PC-3 (cell line): ENCODE data around the gene SMPD3. TPM values are rescaled to one million over a fixed set of nuclear protein-coding genes. Genes with fewer than 3 reads are reported as not detected.

Experiments
- ATAC-seq: fragments of 200-7000 bp; cut with Tn5 transposase; 2 replicates; pipeline ENCODE4 v1.9.1; 2020; ENCODE audit warnings: mild to moderate bottlenecking, moderate library complexity
- BruUV-seq: library from RNA; stranded (reverse); fragments of 400-500 nt; replicated peaks from 2 replicates; lab custom pipeline; 2021; lab: Mats Ljungman, UMichigan
- CTCF ChIA-PET: fragments of 300-600 bp; sonication (Branson Sonifier 250); formaldehyde crosslinking; loops from one replicate; lab custom pipeline; 2022; ENCODE audit warnings: antibody characterized with exemption; lab: Charles Lee
- POLR2A ChIA-PET: fragments of 300-600 bp; sonication (Branson Sonifier 250); formaldehyde crosslinking; loops from one replicate; lab custom pipeline; 2022; ENCODE audit warnings: antibody characterized with exemption; ENCODE audit not compliant: unreplicated experiment; lab: Charles Lee
- DNase-seq: peaks from one replicate; pipeline ENCODE4 v3.0.0-alpha.2; 2015
- H2AFZ ChIP-seq: fragments of 300-600 bp; sonication (generic); 2 replicates; pipeline ENCODE4 v1.6.0; 2016; ENCODE audit warnings: antibody characterized with exemption, low read length
- H3F3A ChIP-seq: fragments of 300-600 bp; sonication (generic); one replicate; pipeline ENCODE4 v1.6.0; 2017; ENCODE audit warnings: antibody characterized with exemption, low read length, control low read depth, mild to moderate bottlenecking; ENCODE audit not compliant: unreplicated experiment
- H3K27ac ChIP-seq: fragments of 300-600 bp; sonication (generic); 2 replicates; pipeline ENCODE4 v1.5.1; 2016; ENCODE audit warnings: mild to moderate bottlenecking, low read length
- H3K27me3 ChIP-seq: fragments of 300-600 bp; sonication (generic); 2 replicates; pipeline ENCODE4 v1.6.1; 2016; ENCODE audit warnings: low read length, mixed read lengths
- H3K36me3 ChIP-seq: fragments of 300-600 bp; sonication (generic); 2 replicates; pipeline ENCODE4 v1.6.1; 2016; ENCODE audit warnings: low read depth, mixed run types, low read length, mixed read lengths
- H3K4me1 ChIP-seq: fragments of 300-600 bp; sonication (generic); 2 replicates; pipeline ENCODE4 v1.5.1; 2016; ENCODE audit warnings: low read length; ENCODE audit not compliant: insufficient read depth
- H3K4me2 ChIP-seq: fragments of 300-600 bp; sonication (generic); 2 replicates; pipeline ENCODE4 v1.6.0; 2016; ENCODE audit warnings: low read length
- H3K4me3 ChIP-seq: fragments of 300-600 bp; sonication (generic); 2 replicates; pipeline ENCODE4 v1.5.1; 2016; ENCODE audit warnings: mild to moderate bottlenecking, low read length, mixed read lengths
- H3K79me2 ChIP-seq: fragments of 300-600 bp; sonication (generic); 2 replicates; pipeline ENCODE4 v1.6.1; 2017; ENCODE audit warnings: low read length, mixed read lengths
- H3K9ac ChIP-seq: fragments of 300-600 bp; sonication (generic); 2 replicates; pipeline ENCODE4 v1.6.0; 2016; ENCODE audit warnings: mild to moderate bottlenecking, low read length
- H3K9me2 ChIP-seq: fragments of 300-600 bp; sonication (generic); replicated peaks from 2 replicates; pipeline ENCODE4 v1.6.1; 2016; ENCODE audit warnings: mixed run types, low read length, mixed read lengths
- H3K9me3 ChIP-seq: fragments of 300-600 bp; sonication (generic); 2 replicates; pipeline ENCODE4 v1.6.1; 2016; ENCODE audit warnings: low read length, mixed read lengths
- H4K20me1 ChIP-seq: fragments of 300-600 bp; sonication (generic); 2 replicates; pipeline ENCODE4 v1.6.1; 2016; ENCODE audit warnings: low read length, mixed read lengths
- CTCF ChIP-seq: fragments of 300-600 bp; sonication (generic); conservative IDR thresholded peaks from 2 replicates; pipeline ENCODE4 v1.5.1; 2017; ENCODE audit warnings: antibody characterized with exemption, low read depth, mild to moderate bottlenecking, low read length
- EZH2 ChIP-seq: fragments of 300-600 bp; sonication (generic); IDR thresholded peaks from one replicate; pipeline ENCODE4 v1.6.1; 2017; ENCODE audit warnings: antibody characterized with exemption, mild to moderate bottlenecking, low read length; ENCODE audit not compliant: unreplicated experiment
- EZH2phosphoT487 ChIP-seq: fragments of 300-600 bp; sonication (generic); IDR thresholded peaks from 2 replicates; pipeline ENCODE4 v1.6.1; 2018; ENCODE audit warnings: mild to moderate bottlenecking, antibody characterized with exemption, low read length, borderline replicate concordance
- intact Hi-C: fragments of 100-400 bp; cut with micrococcal nuclease; formaldehyde crosslinking; loops from 2 replicates; pipeline ENCODE4 v1.9.0; 2023
- total RNA-seq: library from RNA; depleted of rRNA; stranded (reverse); fragments of >200 nt; gene quantifications from 2 replicates; pipeline ENCODE4 v1.2.3, GENCODE V29; 2014

Gene SMPD3
- total RNA-seq, 1 experiment from 2014 or later: not detected

DNA sequence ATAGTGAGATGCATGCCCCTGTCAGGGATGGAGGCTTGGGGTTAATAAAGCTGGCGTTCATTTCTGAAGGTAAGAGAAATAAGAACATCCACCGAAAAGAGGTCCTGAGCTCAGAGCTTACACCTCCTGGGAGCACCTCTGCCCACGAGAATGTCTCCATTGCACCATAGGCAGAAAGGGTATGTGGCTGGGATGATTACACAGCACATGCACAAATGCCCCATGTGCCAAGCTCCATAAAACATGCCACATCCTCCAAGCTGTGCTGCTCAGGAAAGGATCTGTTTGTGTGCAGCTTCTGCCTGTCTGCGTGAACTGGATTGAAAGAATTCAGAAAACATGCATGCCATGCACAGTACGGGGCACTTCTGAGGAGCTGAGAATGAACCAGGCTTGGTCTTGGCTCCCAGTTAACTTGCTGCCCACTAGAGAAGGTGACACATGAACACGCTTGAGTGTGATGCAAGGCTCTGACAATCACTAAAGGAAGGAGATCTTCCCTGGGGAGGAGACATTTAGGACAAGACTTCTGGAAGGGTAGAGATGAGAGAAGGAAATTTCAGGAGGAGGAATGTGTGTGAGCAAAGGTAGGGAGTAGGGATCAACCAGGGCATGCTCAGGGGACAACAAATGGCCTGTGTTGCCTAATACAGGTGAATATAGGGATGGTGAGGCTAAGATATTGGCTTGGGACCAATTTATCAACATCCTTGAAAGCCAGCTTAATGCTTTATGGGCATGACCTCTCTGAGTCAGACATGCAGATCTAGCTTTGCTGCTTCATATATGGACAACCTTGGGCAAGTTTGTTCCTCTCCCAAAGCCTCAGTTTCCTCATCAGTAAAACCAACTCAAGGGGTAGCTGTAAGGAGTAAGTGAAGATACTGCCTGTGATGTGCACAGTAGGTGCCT, 32.0 kb upstream of the SMPD3 start:
- peaks cover 2% of the 10 kb centered on the region for H3K4me1 ChIP-seq
- H3K9ac ChIP-seq: no peak overlapping the region
- ChIA-PET CTCF (no interaction called here), POLR2A (interaction anchor here (0.5 kb wide), 1 partner anchor 72 kb away, joined by 3 read pairs; no protein-coding TSS in a partner anchor)
- no peaks in the 10 kb centered on the region for H3K9me3 ChIP-seq
- H4K20me1 ChIP-seq: no peaks in the 10 kb centered on the region
- no peak overlapping the region for H3K27ac ChIP-seq
- no peaks in the 10 kb centered on the region for H3K27me3 ChIP-seq
- no peaks in the 10 kb centered on the region for H3K36me3 ChIP-seq
- no peaks in the 10 kb centered on the region for H3F3A ChIP-seq
- H3K4me3 ChIP-seq: no peak overlapping the region
- intact Hi-C loops: no loop called here
- DNase-seq (no peak), ATAC-seq (no peak)
- no peak overlapping the region for H3K4me2 ChIP-seq
- no peak overlapping the region for H2AFZ ChIP-seq
- H3K9me2 ChIP-seq: no peaks in the 10 kb centered on the region
- no peak for TF ChIP-seq EZH2phosphoT487
- no peak for TF ChIP-seq CTCF
- no peak for TF ChIP-seq EZH2
- no TSS peak for BruUV-seq
- H3K79me2 ChIP-seq: no peaks in the 10 kb centered on the region

- no peak overlapping the region for H3K4me3 ChIP-seq
- intact Hi-C loops: no loop called here
- no peak overlapping the region for H3K4me2 ChIP-seq
- no peak overlapping the region for H2AFZ ChIP-seq
- DNase-seq (no peak), ATAC-seq (no peak)
- no peaks in the 10 kb centered on the region for H3K36me3 ChIP-seq
- H3K9ac ChIP-seq: no peak overlapping the region
- ChIA-PET POLR2A (no interaction called here), CTCF (no interaction called here)
- H3K9me3 ChIP-seq: no peaks in the 10 kb centered on the region
- no peaks in the 10 kb centered on the region for H4K20me1 ChIP-seq
- no TSS peak for BruUV-seq
- peaks cover 10% of the 10 kb centered on the region for H3K4me1 ChIP-seq
- TF ChIP-seq CTCF: no peak
- TF ChIP-seq EZH2: no peak
- TF ChIP-seq EZH2phosphoT487: no peak
- H3K27me3 ChIP-seq: no peaks in the 10 kb centered on the region
- H3K79me2 ChIP-seq: no peaks in the 10 kb centered on the region
- no peaks in the 10 kb centered on the region for H3K9me2 ChIP-seq
- no peaks in the 10 kb centered on the region for H3F3A ChIP-seq
- H3K27ac ChIP-seq: no peak overlapping the region
Measured at GRCh38 chr16:68479271-68479670, 31.0 kb upstream of the SMPD3 start.
